Measurements from ENCODE around the gene PTPRF. TPM values are rescaled to one million over a fixed set of nuclear protein-coding genes. Genes with fewer than 3 reads are reported as not detected.
A peak's percentile ranks its signal among the peaks of the same experiment; 100 is the strongest.

The PTPRF gene
- polyA plus RNA-seq, 1 donor from 2014 or later: not detected

- no peak overlapping the region for H3K4me3 Mint-ChIP-seq
- H3K4me1 Mint-ChIP-seq: no peaks in the 10 kb centered on the region
- peaks cover under 1% of the 10 kb centered on the region for H3K27me3 Mint-ChIP-seq
- H3K9me3 Mint-ChIP-seq: no peaks in the 10 kb centered on the region
- H3K36me3 Mint-ChIP-seq: no peaks in the 10 kb centered on the region
- H3K27ac Mint-ChIP-seq: no peak overlapping the region
These were observed 7.4 kb downstream of the PTPRF start for GRCh38 chr1:43538143-43538487.

- H3K36me3 Mint-ChIP-seq: no peaks in the 10 kb centered on the region
- no peaks in the 10 kb centered on the region for H3K9me3 Mint-ChIP-seq
- no peak overlapping the region for H3K4me3 Mint-ChIP-seq
- no peaks in the 10 kb centered on the region for H3K4me1 Mint-ChIP-seq
- H3K27ac Mint-ChIP-seq: no peak overlapping the region
- H3K27me3 Mint-ChIP-seq: no peaks in the 10 kb centered on the region
These were observed 8.3 kb downstream of the PTPRF start for GRCh38 chr1:43538969-43539368.

GRCh38 chr1:43539726-43540434 lies 9.2 kb downstream of the PTPRF start:
- H3K27ac Mint-ChIP-seq: no peak overlapping the region
- no peaks in the 10 kb centered on the region for H3K4me1 Mint-ChIP-seq
- no peaks in the 10 kb centered on the region for H3K27me3 Mint-ChIP-seq
- no peak overlapping the region for H3K4me3 Mint-ChIP-seq
- H3K9me3 Mint-ChIP-seq: no peaks in the 10 kb centered on the region
- H3K36me3 Mint-ChIP-seq: no peaks in the 10 kb centered on the region

- Mint-ChIP-seq H3K27me3 (no peaks in the 10 kb centered on the region), H3K4me1 (no peaks in the 10 kb centered on the region), H3K9me3 (no peaks in the 10 kb centered on the region), H3K27ac (no peak overlapping the region), H3K4me3 (no peak overlapping the region), H3K36me3 (no peaks in the 10 kb centered on the region)
These were observed 10.0 kb downstream of the PTPRF start for GRCh38 chr1:43540653-43541071.

GRCh38 chr1:43541141-43541540 lies 10.5 kb downstream of the PTPRF start:
- Mint-ChIP-seq H3K27me3 (no peaks in the 10 kb centered on the region), H3K4me3 (no peak overlapping the region), H3K4me1 (no peaks in the 10 kb centered on the region), H3K9me3 (no peaks in the 10 kb centered on the region), H3K36me3 (no peaks in the 10 kb centered on the region), H3K27ac (no peak overlapping the region)

- H3K4me3 Mint-ChIP-seq: no peak overlapping the region
These were observed 11.2 kb downstream of the PTPRF start for GRCh38 chr1:43541721-43542401.

GRCh38 chr1:43542527-43543458 lies 12.1 kb downstream of the PTPRF start:
- Mint-ChIP-seq H3K4me1 (no peaks in the 10 kb centered on the region), H3K27me3 (peaks cover 9% of the 10 kb centered on the region), H3K27ac (peak overlapping the region in 1 of 3 donors; percentile 37), H3K4me3 (no peak overlapping the region), H3K9me3 (no peaks in the 10 kb centered on the region), H3K36me3 (no peaks in the 10 kb centered on the region)

More at GRCh38 chr1:43541721-43542401, 11.2 kb downstream of the PTPRF start:
- no peak overlapping the region for H3K27ac Mint-ChIP-seq
- no peaks in the 10 kb centered on the region for H3K9me3 Mint-ChIP-seq
- peaks cover 5% of the 10 kb centered on the region for H3K27me3 Mint-ChIP-seq
- no peaks in the 10 kb centered on the region for H3K36me3 Mint-ChIP-seq
- H3K4me1 Mint-ChIP-seq: no peaks in the 10 kb centered on the region

GRCh38 chr1:43543567-43543966 lies 12.9 kb downstream of the PTPRF start:
- no peaks in the 10 kb centered on the region for H3K36me3 Mint-ChIP-seq
- no peaks in the 10 kb centered on the region for H3K4me1 Mint-ChIP-seq
- peaks cover 12% of the 10 kb centered on the region for H3K27me3 Mint-ChIP-seq
- H3K9me3 Mint-ChIP-seq: no peaks in the 10 kb centered on the region
- no peak overlapping the region for H3K27ac Mint-ChIP-seq
- no peak overlapping the region for H3K4me3 Mint-ChIP-seq

- Mint-ChIP-seq H3K27ac (no peak overlapping the region), H3K4me3 (no peak overlapping the region), H3K4me1 (peaks cover 0 to 3% (median 3%) of the 10 kb centered on the region in 3 donors), H3K27me3 (peaks cover 17% of the 10 kb centered on the region), H3K36me3 (no peaks in the 10 kb centered on the region), H3K9me3 (no peaks in the 10 kb centered on the region)
These were observed 14.6 kb downstream of the PTPRF start for GRCh38 chr1:43545339-43545694.

GRCh38 chr1:43545695-43546387 lies 15.2 kb downstream of the PTPRF start:
- Mint-ChIP-seq H3K27me3 (peaks cover 23% of the 10 kb centered on the region), H3K36me3 (no peaks in the 10 kb centered on the region), H3K4me3 (no peak overlapping the region)

GRCh38 chr1:43546388-43547100 lies 15.9 kb downstream of the PTPRF start:
- no peaks in the 10 kb centered on the region for H3K36me3 Mint-ChIP-seq
- H3K27ac Mint-ChIP-seq: no peak overlapping the region
- peaks cover 0 to 9% (median 6%) of the 10 kb centered on the region in 3 donors for H3K4me1 Mint-ChIP-seq
- peaks cover 26% of the 10 kb centered on the region for H3K27me3 Mint-ChIP-seq
- no peaks in the 10 kb centered on the region for H3K9me3 Mint-ChIP-seq
- H3K4me3 Mint-ChIP-seq: no peak overlapping the region

More at GRCh38 chr1:43545695-43546387, 15.2 kb downstream of the PTPRF start:
- Mint-ChIP-seq H3K4me1 (peaks cover 0 to 9% (median 6%) of the 10 kb centered on the region in 3 donors), H3K27ac (no peak overlapping the region), H3K9me3 (no peaks in the 10 kb centered on the region)

- H3K27me3 Mint-ChIP-seq: peaks cover 26% of the 10 kb centered on the region
- no peaks in the 10 kb centered on the region for H3K9me3 Mint-ChIP-seq
- H3K36me3 Mint-ChIP-seq: no peaks in the 10 kb centered on the region
- H3K27ac Mint-ChIP-seq: peak overlapping the region in 1 of 3 donors; percentile 35
- H3K4me1 Mint-ChIP-seq: peaks cover 0 to 9% (median 6%) of the 10 kb centered on the region in 3 donors
- peak overlapping the region in 1 of 4 donors; percentile 33 for H3K4me3 Mint-ChIP-seq
These were observed 16.9 kb downstream of the PTPRF start for GRCh38 chr1:43547538-43548072.

GRCh38 chr1:43548285-43549271 lies 17.9 kb downstream of the PTPRF start:
- Mint-ChIP-seq H3K9me3 (no peaks in the 10 kb centered on the region), H3K27me3 (peaks cover 26% of the 10 kb centered on the region), H3K4me3 (peak overlapping the region in 1 of 4 donors; percentile 24), H3K4me1 (peaks cover 0 to 9% (median 6%) of the 10 kb centered on the region in 3 donors), H3K27ac (no peak overlapping the region), H3K36me3 (no peaks in the 10 kb centered on the region)
